DLD1 (cell line): ENCODE measurements around the gene ZBTB16.

ENCODE experiments used
- in situ Hi-C: cut with HindIII; loops from 2 replicates; pipeline ENCODE4 v1.10.0; 2017; ENCODE audit warnings: low sequenced_read_pairs

Gene ZBTB16

GRCh38 chr11:114062272-114062671 is 2.8 kb downstream of the ZBTB16 start:
- in situ Hi-C loops: no loop called here

- in situ Hi-C loops: no loop called here
These were observed 3.8 kb downstream of the ZBTB16 start for GRCh38 chr11:114063149-114063828.

GRCh38 chr11:114063829-114064201 is 4.3 kb downstream of the ZBTB16 start:
- in situ Hi-C loops: no loop called here

- in situ Hi-C loops: no loop called here
These were observed 4.7 kb downstream of the ZBTB16 start for GRCh38 chr11:114064216-114064615.

- in situ Hi-C loops: no loop called here
These were observed 5.6 kb downstream of the ZBTB16 start for GRCh38 chr11:114065094-114065493.

GRCh38 chr11:114066046-114066648 is 6.6 kb downstream of the ZBTB16 start:
- in situ Hi-C loops: no loop called here

GRCh38 chr11:114068327-114068726 is 8.8 kb downstream of the ZBTB16 start:
- in situ Hi-C loops: no loop called here

GRCh38 chr11:114070464-114071139 is 11.1 kb downstream of the ZBTB16 start:
- in situ Hi-C loops: no loop called here

- in situ Hi-C loops: no loop called here
These were observed 13.7 kb downstream of the ZBTB16 start for GRCh38 chr11:114073007-114073827.

GRCh38 chr11:114073828-114074381 is 14.4 kb downstream of the ZBTB16 start:
- in situ Hi-C loops: no loop called here

GRCh38 chr11:114074546-114075343 is 15.2 kb downstream of the ZBTB16 start:
- in situ Hi-C loops: no loop called here

GRCh38 chr11:114075344-114075610 is 15.8 kb downstream of the ZBTB16 start:
- in situ Hi-C loops: no loop called here

- in situ Hi-C loops: no loop called here
These were observed 16.5 kb downstream of the ZBTB16 start for GRCh38 chr11:114075891-114076441.

- in situ Hi-C loops: no loop called here
These were observed 17.4 kb downstream of the ZBTB16 start for GRCh38 chr11:114076921-114077331.

GRCh38 chr11:114077482-114078305 is 18.2 kb downstream of the ZBTB16 start:
- in situ Hi-C loops: no loop called here

- in situ Hi-C loops: no loop called here
These were observed 18.9 kb downstream of the ZBTB16 start for GRCh38 chr11:114078423-114078822.

GRCh38 chr11:114079511-114080065 is 20.1 kb downstream of the ZBTB16 start:
- in situ Hi-C loops: no loop called here

- in situ Hi-C loops: no loop called here
These were observed 20.7 kb downstream of the ZBTB16 start for GRCh38 chr11:114080219-114080618.

- in situ Hi-C loops: no loop called here
These were observed 21.3 kb downstream of the ZBTB16 start for GRCh38 chr11:114080769-114081168.
